ENCODE results near the gene PGD.
"Not testable (repeated sequence)": the region's sequence is repeated elsewhere in the genome, so short reads cannot be mapped to it uniquely, and the experiment has no call there.

Gene PGD

GRCh38 chr1:10399444-10399941, 629 bp downstream of the PGD start:
- no peak for DNase-seq

GRCh38 chr1:10400013-10400412, 1.1 kb downstream of the PGD start:
- DNase-seq, result no peak

GRCh38 chr1:10401281-10401680, 2.4 kb downstream of the PGD start:
- no peak for DNase-seq

GRCh38 chr1:10402729-10403274, 3.9 kb downstream of the PGD start:
- no peak for DNase-seq

GRCh38 chr1:10407201-10407600, 8.3 kb downstream of the PGD start:
- no peak for DNase-seq

- no peak for DNase-seq
Measured at GRCh38 chr1:10415211-10415930, 16.5 kb downstream of the PGD start.

GRCh38 chr1:10415967-10416366, 17.1 kb downstream of the PGD start:
- not testable (repeated sequence) for DNase-seq

- DNase-seq, result not testable (repeated sequence)
Measured at GRCh38 chr1:10418741-10419140, 19.9 kb downstream of the PGD start.

GRCh38 chr1:10419351-10419750, 20.5 kb downstream of the PGD start:
- no peak for DNase-seq

- no peak for DNase-seq
Measured at GRCh38 chr1:10421637-10422036, 22.8 kb downstream of the PGD start.

GRCh38 chr1:10424034-10424433, 25.2 kb downstream of the PGD start:
- peak; percentile 52 for DNase-seq

- no peak for DNase-seq
Measured at GRCh38 chr1:10424651-10425050, 25.8 kb downstream of the PGD start.

- not testable (repeated sequence) for DNase-seq
Measured at GRCh38 chr1:10425826-10426534, 27.1 kb downstream of the PGD start.

- not testable (repeated sequence) for DNase-seq
Measured at GRCh38 chr1:10426535-10426848, 27.6 kb downstream of the PGD start.

GRCh38 chr1:10428984-10429383, 30.1 kb downstream of the PGD start:
- DNase-seq, result no peak

GRCh38 chr1:10429868-10430215, 31.0 kb downstream of the PGD start:
- DNase-seq, result no peak

- DNase-seq, result peak; percentile 94
Measured at GRCh38 chr1:10430216-10431069, 31.6 kb downstream of the PGD start, which contains the start of gene CENPS. Gene CENPS (plus strand): TSS chr1:10430433. CDS start chr1:10430518, 85 bp downstream.

- DNase-seq, result no peak
Measured at GRCh38 chr1:10431070-10431730, 32.3 kb downstream of the PGD start.

- DNase-seq, result no peak
Measured at GRCh38 chr1:10432910-10433700, 34.2 kb downstream of the PGD start.

GRCh38 chr1:10433790-10434189, 34.9 kb downstream of the PGD start:
- DNase-seq, result no peak

GRCh38 chr1:10434590-10434989, 35.7 kb downstream of the PGD start:
- DNase-seq, result no peak

- no peak for DNase-seq
Measured at GRCh38 chr1:10437052-10437451, 38.2 kb downstream of the PGD start.
